Thyroid gland (tissue), 4 donors: ENCODE results near the gene GRM4. TPM values are rescaled to one million over a fixed set of nuclear protein-coding genes. Genes with fewer than 3 reads are reported as not detected.

ENCODE experiments used
- DNase-seq, 2 donors: peaks; one replicate each; pipeline ENCODE4 v3.0.0-alpha.2; 2019
- H3K27ac ChIP-seq, 3 donors: fragments of 200-600 bp; sonication (generic); 1 replicate in 2 of 3; 2 replicates in 1 of 3; pipeline ENCODE4 v1.5.1; 2016 to 2019; ENCODE audit warnings: mild to moderate bottlenecking in 1 of 3, moderate library complexity in 1 of 3
- H3K27me3 ChIP-seq: fragments of 200-600 bp; sonication (generic); one replicate; pipeline ENCODE4 v1.5.1; 2019
- H3K36me3 ChIP-seq, 2 donors: fragments of 200-600 bp; sonication (generic); one replicate each; pipeline ENCODE4 v1.5.1; 2016 to 2019
- H3K4me1 ChIP-seq, 2 donors: fragments of 200-600 bp; sonication (generic); one replicate each; pipeline ENCODE4 v1.5.1; 2017 to 2019
- H3K4me3 ChIP-seq, 3 donors: fragments of 200-600 bp; sonication (generic); replicated peaks in 1 of 3; 1 replicate in 2 of 3; 2 replicates in 1 of 3; pipeline ENCODE4 v1.5.1; 2016; ENCODE audit warnings: mild to moderate bottlenecking in 1 of 3
- H3K9me3 ChIP-seq: fragments of 200-600 bp; sonication (generic); one replicate; pipeline ENCODE4 v1.5.1; 2017
- POLR2A ChIP-seq, 2 donors: fragments of 450-650 bp; IDR thresholded peaks; one replicate each; pipeline ENCODE4 v1.6.1; 2017; ENCODE audit warnings: antibody characterized with exemption in 2 of 2, mild to moderate bottlenecking in 2 of 2, moderate library complexity in 1 of 2
- WGBS, 2 donors: methylation state at CpG; one replicate each; pipeline ENCODE4 v1.1.5; 2017; 5-methylcytosine and 5-hydroxymethylcytosine counted together
- intact Hi-C: fragments of 100-400 bp; cut with DNase I; formaldehyde crosslinking; loops from one replicate; pipeline ENCODE4 v1.15.1; 2023
- total RNA-seq, 4 donors: library from RNA; depleted of rRNA; stranded (reverse); fragments of >200 nt; gene quantifications; one replicate each; pipeline ENCODE4 v1.2.3, GENCODE V29; 2016
- TF ChIP-seq, protein P1 (sequence below), 6 experiments: fragments of 200-600 bp in 3 of 6; fragments of 450-650 bp in 3 of 6; sonication (generic) in 3 of 6; IDR thresholded peaks; one replicate each; pipeline ENCODE4 v1.5.1; 2016 to 2019; ENCODE audit warnings: antibody characterized with exemption in 6 of 6, mild to moderate bottlenecking in 2 of 6, inconsistent platforms in 1 of 6, moderate library complexity in 1 of 6

The GRM4 gene
- total RNA-seq, 4 donors from 2014 or later = under 0.01 TPM; not detected in 3

- H3K27me3 ChIP-seq = no peaks in the 10 kb centered on the region
- WGBS, 2 donors = 72 to 83% methylated on average over 16 of the region's 16 CpGs
Measured at GRCh38 chr6:34103321-34103720, 42.6 kb downstream of the GRM4 start.

GRCh38 chr6:34102696-34103095 lies 43.2 kb downstream of the GRM4 start:
- no peaks in the 10 kb centered on the region for H3K4me1 ChIP-seq
- TF ChIP-seq, protein P1, sequence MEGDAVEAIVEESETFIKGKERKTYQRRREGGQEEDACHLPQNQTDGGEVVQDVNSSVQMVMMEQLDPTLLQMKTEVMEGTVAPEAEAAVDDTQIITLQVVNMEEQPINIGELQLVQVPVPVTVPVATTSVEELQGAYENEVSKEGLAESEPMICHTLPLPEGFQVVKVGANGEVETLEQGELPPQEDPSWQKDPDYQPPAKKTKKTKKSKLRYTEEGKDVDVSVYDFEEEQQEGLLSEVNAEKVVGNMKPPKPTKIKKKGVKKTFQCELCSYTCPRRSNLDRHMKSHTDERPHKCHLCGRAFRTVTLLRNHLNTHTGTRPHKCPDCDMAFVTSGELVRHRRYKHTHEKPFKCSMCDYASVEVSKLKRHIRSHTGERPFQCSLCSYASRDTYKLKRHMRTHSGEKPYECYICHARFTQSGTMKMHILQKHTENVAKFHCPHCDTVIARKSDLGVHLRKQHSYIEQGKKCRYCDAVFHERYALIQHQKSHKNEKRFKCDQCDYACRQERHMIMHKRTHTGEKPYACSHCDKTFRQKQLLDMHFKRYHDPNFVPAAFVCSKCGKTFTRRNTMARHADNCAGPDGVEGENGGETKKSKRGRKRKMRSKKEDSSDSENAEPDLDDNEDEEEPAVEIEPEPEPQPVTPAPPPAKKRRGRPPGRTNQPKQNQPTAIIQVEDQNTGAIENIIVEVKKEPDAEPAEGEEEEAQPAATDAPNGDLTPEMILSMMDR (IDR thresholded peaks at IDR 0.05) = no peak
- TF ChIP-seq POLR2A (IDR thresholded peaks at IDR 0.05) = no peak
- H3K27ac ChIP-seq = no peak overlapping the region
- no peaks in the 10 kb centered on the region for H3K36me3 ChIP-seq
- H3K9me3 ChIP-seq = no peaks in the 10 kb centered on the region
- DNase-seq = no peak
- WGBS, 2 donors = 83 to 93% methylated on average over 1 to 4 of the region's 6 CpGs
- H3K4me3 ChIP-seq = no peak overlapping the region
- intact Hi-C loops = no loop called here
- no peaks in the 10 kb centered on the region for H3K27me3 ChIP-seq

More at GRCh38 chr6:34103321-34103720, 42.6 kb downstream of the GRM4 start:
- no peaks in the 10 kb centered on the region for H3K4me1 ChIP-seq
- H3K9me3 ChIP-seq = no peaks in the 10 kb centered on the region
- no peaks in the 10 kb centered on the region for H3K36me3 ChIP-seq
- no peak overlapping the region for H3K27ac ChIP-seq
- no peak overlapping the region for H3K4me3 ChIP-seq
- no peak for DNase-seq
- TF ChIP-seq, protein P1 (IDR thresholded peaks at IDR 0.05) = no peak
- TF ChIP-seq POLR2A (IDR thresholded peaks at IDR 0.05) = no peak
- intact Hi-C loops = no loop called here

DNA sequence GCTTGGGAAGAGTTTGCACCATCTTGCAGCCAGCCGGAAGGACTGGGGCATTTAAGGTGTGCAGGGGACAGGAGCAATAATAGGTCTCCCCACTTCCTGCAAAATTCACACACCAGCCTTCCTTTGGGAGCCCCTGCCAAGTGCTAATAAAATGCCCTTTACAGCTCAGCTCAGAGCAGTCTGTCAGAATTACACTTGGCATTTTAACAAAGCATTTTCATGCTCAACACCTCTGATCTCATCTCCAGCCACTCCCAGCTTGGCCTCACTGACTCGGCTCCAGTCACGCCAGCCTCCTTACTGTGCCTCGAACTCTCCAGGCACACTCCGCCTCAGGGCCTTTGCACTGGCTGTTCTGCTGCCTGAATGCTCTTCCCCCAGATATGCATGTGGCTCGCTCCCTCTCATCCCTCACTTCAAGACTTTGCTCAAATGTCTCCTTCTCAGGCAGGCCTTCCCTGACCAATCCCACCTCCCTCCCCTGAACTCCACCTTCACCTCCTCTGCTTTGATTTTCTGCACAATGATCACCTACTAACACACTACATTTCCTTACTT lies 43.7 kb downstream of the GRM4 start:
- H3K27ac ChIP-seq = no peak overlapping the region
- no peaks in the 10 kb centered on the region for H3K9me3 ChIP-seq
- H3K4me1 ChIP-seq = no peaks in the 10 kb centered on the region
- 90 to 94% methylated on average over 6 of the region's 6 CpGs for WGBS, 2 donors
- TF ChIP-seq POLR2A (IDR thresholded peaks at IDR 0.05) = no peak
- TF ChIP-seq, protein P1 (IDR thresholded peaks at IDR 0.05) = no peak
- intact Hi-C loops = no loop called here
- DNase-seq = no peak
- no peak overlapping the region for H3K4me3 ChIP-seq
- no peaks in the 10 kb centered on the region for H3K36me3 ChIP-seq
- H3K27me3 ChIP-seq = no peaks in the 10 kb centered on the region

GRCh38 chr6:34100788-34101187 lies 45.1 kb downstream of the GRM4 start:
- Histone ChIP-seq H3K27ac (no peak overlapping the region), H3K4me1 (peaks cover 0 to 2% of the 10 kb centered on the region in 2 donors), H3K9me3 (no peaks in the 10 kb centered on the region), H3K36me3 (no peaks in the 10 kb centered on the region), H3K4me3 (no peak overlapping the region), H3K27me3 (no peaks in the 10 kb centered on the region)
- TF ChIP-seq, protein P1 (IDR thresholded peaks at IDR 0.05) = no peak
- no peak for TF ChIP-seq POLR2A (IDR thresholded peaks at IDR 0.05)
- no peak for DNase-seq
- intact Hi-C loops = no loop called here
- WGBS, 2 donors = 85 to 97% methylated on average over 7 of the region's 7 CpGs

DNA sequence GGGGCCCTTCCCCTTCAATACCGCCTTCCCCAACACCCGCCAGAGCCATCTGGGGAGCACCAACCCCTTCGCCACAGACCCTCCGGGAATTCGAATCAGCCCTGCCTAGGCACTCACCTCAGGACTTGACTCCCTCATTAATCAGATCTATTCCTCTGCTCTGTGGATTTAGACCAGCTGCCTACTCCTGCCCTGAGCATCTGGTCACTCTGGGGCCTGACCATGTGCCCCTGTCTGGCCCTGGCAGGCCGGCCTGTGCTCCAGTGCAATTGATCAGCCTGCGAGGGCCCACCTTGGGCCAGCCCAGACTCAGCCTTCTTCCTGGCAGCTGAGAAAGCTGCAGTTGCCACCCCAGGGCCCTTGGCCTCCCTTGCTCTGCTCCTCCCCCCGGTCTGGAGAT lies 46.0 kb downstream of the GRM4 start:
- no peak overlapping the region for H3K4me3 ChIP-seq
- DNase-seq = no peak
- peaks cover under 1 to 11% of the 10 kb centered on the region in 2 donors for H3K4me1 ChIP-seq
- intact Hi-C loops = no loop called here
- H3K9me3 ChIP-seq = no peaks in the 10 kb centered on the region
- H3K27me3 ChIP-seq = no peaks in the 10 kb centered on the region
- TF ChIP-seq, protein P1 (IDR thresholded peaks at IDR 0.05) = no peak
- no peak for TF ChIP-seq POLR2A (IDR thresholded peaks at IDR 0.05)
- H3K27ac ChIP-seq = no peak overlapping the region
- 87 to 90% methylated on average over 7 to 8 of the region's 8 CpGs for WGBS, 2 donors
- no peaks in the 10 kb centered on the region for H3K36me3 ChIP-seq
